HG02610 (cell line): ENCODE data around the gene EMP1.
"Not testable (repeated sequence)": the region's sequence is repeated elsewhere in the genome, so short reads cannot be mapped to it uniquely, and the experiment has no call there.

ENCODE experiments used
- ATAC-seq: cut with Tn5 transposase; IDR thresholded peaks from one replicate; pipeline ENCODE4 v1.9.1; 2021; ENCODE audit warnings: mild to moderate bottlenecking, moderate library complexity; ENCODE audit not compliant: unreplicated experiment

EMP1 gene

GRCh38 chr12:13253966-13254760, 57.6 kb downstream of the EMP1 start:
- no peak for ATAC-seq

- peak; percentile 93 for ATAC-seq
Measured at GRCh38 chr12:13255792-13256691, 59.5 kb downstream of the EMP1 start.

GRCh38 chr12:13256692-13257045, 60.1 kb downstream of the EMP1 start:
- ATAC-seq, result no peak

GRCh38 chr12:13257356-13257875, 60.9 kb downstream of the EMP1 start:
- no peak for ATAC-seq

GRCh38 chr12:13258197-13258596, 61.7 kb downstream of the EMP1 start:
- no peak for ATAC-seq

DNA sequence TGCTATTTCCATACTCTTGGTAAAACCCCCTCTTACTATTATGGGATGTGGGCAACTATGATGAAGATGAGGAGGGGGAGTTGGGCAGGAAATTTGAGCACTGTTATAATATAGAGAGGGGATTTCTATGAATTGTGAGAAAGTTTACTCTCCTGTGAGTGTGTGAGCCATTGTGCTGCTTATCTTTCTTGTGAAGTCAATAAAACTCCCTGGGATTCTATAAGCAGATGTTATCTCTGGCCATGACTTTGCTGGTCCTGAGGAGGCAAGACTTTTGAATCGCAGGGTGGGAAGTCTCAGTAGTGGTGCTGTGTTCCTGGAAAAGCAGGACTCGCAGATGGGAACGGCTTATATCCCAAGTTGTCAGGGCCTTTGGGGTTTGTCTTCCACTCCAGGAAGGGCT, 62.2 kb downstream of the EMP1 start:
- no peak for ATAC-seq

- not testable (repeated sequence) for ATAC-seq
Measured at GRCh38 chr12:13259625-13260024, 63.1 kb downstream of the EMP1 start.

DNA sequence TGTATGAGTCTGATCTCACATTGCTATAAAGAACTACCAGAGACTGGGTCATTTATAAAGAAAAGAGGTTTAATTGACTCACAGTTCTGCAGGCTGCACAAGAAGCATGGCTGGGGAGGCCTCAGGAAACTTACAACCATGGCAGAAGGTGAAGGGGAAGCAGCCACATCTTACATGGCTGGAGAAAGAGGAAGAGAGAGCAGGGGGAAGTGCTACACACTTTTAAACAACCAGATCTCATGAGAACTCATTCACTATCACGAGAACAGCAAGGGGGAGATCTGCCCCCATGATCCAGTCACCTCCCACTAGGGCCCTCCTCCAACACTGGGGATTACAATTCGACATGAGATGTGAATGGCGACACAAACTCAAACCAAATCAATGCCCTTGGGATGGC, 71.3 kb downstream of the EMP1 start:
- not testable (repeated sequence) for ATAC-seq

DNA sequence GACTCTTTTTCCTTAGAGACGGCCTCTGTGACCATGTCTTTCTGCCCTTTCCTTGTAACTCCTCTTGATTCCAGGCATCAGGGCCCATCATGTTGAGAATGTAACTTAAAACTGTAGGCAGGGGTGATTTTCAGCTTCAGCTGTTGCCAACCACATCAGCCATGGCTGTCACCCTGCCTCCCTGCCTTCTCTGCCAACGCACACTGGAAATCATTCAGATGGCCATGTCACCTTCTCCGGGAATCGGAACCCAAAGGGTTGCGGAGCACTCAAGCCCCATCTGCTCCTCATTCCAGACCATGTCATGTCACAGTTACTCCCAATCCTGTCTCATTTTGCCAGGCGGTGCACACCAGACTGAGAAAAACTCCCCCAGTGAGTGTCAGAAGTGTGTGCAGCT, 72.1 kb downstream of the EMP1 start:
- ATAC-seq, result no peak
